Activated CD4-positive, alpha-beta memory T cell treated with anti-CD3 and anti-CD28 coated beads for 36 hours (primary cell): ENCODE data around the gene FHIT. TPM values are rescaled to one million over a fixed set of nuclear protein-coding genes. Genes with fewer than 3 reads are reported as not detected.

Experiments
- CTCF ChIA-PET: fragments of 350-600 bp; sonication (Branson Sonifier 250); formaldehyde crosslinking; loops from one replicate; lab custom pipeline; 2021; ENCODE audit warnings: antibody characterized with exemption, inconsistent platforms; lab: Charles Lee
- POLR2A ChIA-PET: fragments of 350-600 bp; sonication (Branson Sonifier 250); formaldehyde crosslinking; loops from one replicate; lab custom pipeline; 2021; ENCODE audit warnings: antibody characterized with exemption; lab: Charles Lee
- DNase-seq: peaks from one replicate; pipeline ENCODE4 v3.0.0-alpha.2; 2020
- H3K27ac Mint-ChIP-seq: one replicate; pipeline ENCODE4 v1.8.0; 2021; ENCODE audit warnings: mixed read lengths
- H3K27me3 Mint-ChIP-seq: one replicate; pipeline ENCODE4 v1.8.0; 2021; ENCODE audit warnings: mixed read lengths
- H3K36me3 Mint-ChIP-seq: one replicate; pipeline ENCODE4 v1.8.0; 2021; ENCODE audit warnings: mixed read lengths
- H3K4me1 Mint-ChIP-seq: one replicate; pipeline ENCODE4 v1.8.0; 2021; ENCODE audit warnings: low read depth, mixed read lengths
- H3K4me3 Mint-ChIP-seq: one replicate; pipeline ENCODE4 v1.8.0; 2021; ENCODE audit warnings: mild to moderate bottlenecking, mixed read lengths
- H3K9me3 Mint-ChIP-seq: one replicate; pipeline ENCODE4 v1.8.0; 2021; ENCODE audit warnings: mixed read lengths
- intact Hi-C: fragments of 100-400 bp; cut with micrococcal nuclease; formaldehyde crosslinking; loops from one replicate; pipeline ENCODE4 v1.15.1; 2023
- total RNA-seq, 2 experiments: library from RNA; stranded (reverse); gene quantifications; one replicate each; pipeline ENCODE4 v1.2.3, GENCODE V29; 2021

Gene FHIT
- total RNA-seq, 2 experiments from 2014 or later: 7.2 to 8.7 TPM

GRCh38 chr3:60000311-60001105, 1250.7 kb downstream of the FHIT start:
- ChIA-PET POLR2A (interaction anchor here (1.9 kb wide), 1 partner anchor 10 kb away, joined by 5 read pairs; no protein-coding TSS in a partner anchor), CTCF (interaction anchor here (1.0 kb wide), 1 partner anchor 10 kb away, joined by 4 read pairs; no protein-coding TSS in a partner anchor)
- intact Hi-C loops: no loop called here
- Mint-ChIP-seq H3K27ac (no peak overlapping the region), H3K4me3 (no peak overlapping the region), H3K9me3 (no peaks in the 10 kb centered on the region), H3K27me3 (no peaks in the 10 kb centered on the region), H3K4me1 (peaks cover 41% of the 10 kb centered on the region), H3K36me3 (peaks cover 5% of the 10 kb centered on the region)
- DNase-seq: no peak

- POLR2A ChIA-PET: no interaction called here
- peaks cover 1% of the 10 kb centered on the region for H3K36me3 Mint-ChIP-seq
- no peaks in the 10 kb centered on the region for H3K9me3 Mint-ChIP-seq
- H3K4me3 Mint-ChIP-seq: no peak overlapping the region
- intact Hi-C loops: no loop called here
- H3K4me1 Mint-ChIP-seq: peaks cover 46% of the 10 kb centered on the region
- CTCF ChIA-PET: no interaction called here
- no peak overlapping the region for H3K27ac Mint-ChIP-seq
- no peak for DNase-seq
- H3K27me3 Mint-ChIP-seq: no peaks in the 10 kb centered on the region
These were observed 1253.2 kb downstream of the FHIT start for GRCh38 chr3:59998058-59998457.

GRCh38 chr3:59997583-59997982, 1253.7 kb downstream of the FHIT start:
- DNase-seq: no peak
- intact Hi-C loops: no loop called here

GRCh38 chr3:59996056-59996455, 1255.2 kb downstream of the FHIT start:
- intact Hi-C loops: no loop called here
- Mint-ChIP-seq H3K36me3 (no peaks in the 10 kb centered on the region), H3K27me3 (no peaks in the 10 kb centered on the region), H3K27ac (peak overlapping the region; percentile 40), H3K4me3 (no peak overlapping the region), H3K9me3 (no peaks in the 10 kb centered on the region), H3K4me1 (peaks cover 48% of the 10 kb centered on the region)
- CTCF ChIA-PET: no interaction called here
- DNase-seq: no peak
- POLR2A ChIA-PET: no interaction called here

More at GRCh38 chr3:59997583-59997982, 1253.7 kb downstream of the FHIT start:
- H3K9me3 Mint-ChIP-seq: no peaks in the 10 kb centered on the region
- no peak overlapping the region for H3K27ac Mint-ChIP-seq
- CTCF ChIA-PET: no interaction called here
- no peaks in the 10 kb centered on the region for H3K27me3 Mint-ChIP-seq
- no peak overlapping the region for H3K4me3 Mint-ChIP-seq
- POLR2A ChIA-PET: no interaction called here
- H3K4me1 Mint-ChIP-seq: peaks cover 50% of the 10 kb centered on the region
- H3K36me3 Mint-ChIP-seq: peaks cover 1% of the 10 kb centered on the region

- POLR2A ChIA-PET: no interaction called here
- no peaks in the 10 kb centered on the region for H3K9me3 Mint-ChIP-seq
These were observed 1255.7 kb downstream of the FHIT start for GRCh38 chr3:59995563-59995962.

GRCh38 chr3:59994732-59995304, 1256.4 kb downstream of the FHIT start:
- POLR2A ChIA-PET: no interaction called here
- Mint-ChIP-seq H3K4me3 (no peak overlapping the region), H3K36me3 (no peaks in the 10 kb centered on the region), H3K4me1 (peaks cover 43% of the 10 kb centered on the region), H3K27me3 (no peaks in the 10 kb centered on the region), H3K9me3 (no peaks in the 10 kb centered on the region), H3K27ac (peak overlapping the region; percentile 26)
- no peak for DNase-seq
- intact Hi-C loops: loop anchor here (2.0 to 5.0 kb wide), 2 partner anchors 22 to 82 kb away; no protein-coding TSS in a partner anchor
- CTCF ChIA-PET: interaction anchor here (0.6 to 0.7 kb wide), 2 partner anchors 262 to 1395 kb away, joined by 3 read pairs; no protein-coding TSS in a partner anchor

More at GRCh38 chr3:59995563-59995962, 1255.7 kb downstream of the FHIT start:
- CTCF ChIA-PET: no interaction called here
- DNase-seq: no peak
- Mint-ChIP-seq H3K36me3 (no peaks in the 10 kb centered on the region), H3K4me1 (peaks cover 44% of the 10 kb centered on the region), H3K27ac (peak overlapping the region; percentile 40), H3K4me3 (no peak overlapping the region), H3K27me3 (no peaks in the 10 kb centered on the region)
- intact Hi-C loops: loop anchor here (2.0 kb wide), 1 partner anchor 21 kb away; no protein-coding TSS in a partner anchor

GRCh38 chr3:59992578-59992977, 1258.7 kb downstream of the FHIT start:
- DNase-seq: peak; percentile 37
- ChIA-PET CTCF (no interaction called here), POLR2A (no interaction called here)
- Mint-ChIP-seq H3K27ac (no peak overlapping the region), H3K4me3 (no peak overlapping the region), H3K4me1 (peaks cover 57% of the 10 kb centered on the region), H3K36me3 (no peaks in the 10 kb centered on the region), H3K9me3 (no peaks in the 10 kb centered on the region), H3K27me3 (no peaks in the 10 kb centered on the region)
- intact Hi-C loops: loop anchor here (5.0 kb wide), 1 partner anchor 85 kb away; no protein-coding TSS in a partner anchor

GRCh38 chr3:59990915-59991314, 1260.3 kb downstream of the FHIT start:
- DNase-seq: no peak
- Mint-ChIP-seq H3K36me3 (no peaks in the 10 kb centered on the region), H3K4me3 (no peak overlapping the region), H3K27me3 (no peaks in the 10 kb centered on the region), H3K4me1 (peaks cover 53% of the 10 kb centered on the region), H3K27ac (no peak overlapping the region), H3K9me3 (no peaks in the 10 kb centered on the region)
- CTCF ChIA-PET: no interaction called here
- intact Hi-C loops: loop anchor here (5.0 kb wide), 1 partner anchor 86 kb away; no protein-coding TSS in a partner anchor
- POLR2A ChIA-PET: no interaction called here

GRCh38 chr3:59982510-59982909, 1268.7 kb downstream of the FHIT start:
- Mint-ChIP-seq H3K27me3 (no peaks in the 10 kb centered on the region), H3K27ac (no peak overlapping the region), H3K4me3 (no peak overlapping the region), H3K4me1 (peaks cover 54% of the 10 kb centered on the region), H3K36me3 (peaks cover 5% of the 10 kb centered on the region), H3K9me3 (peaks cover 7% of the 10 kb centered on the region)
- CTCF ChIA-PET: interaction anchor here (0.6 kb wide), 1 partner anchor 50 kb away, joined by 3 read pairs; no protein-coding TSS in a partner anchor
- POLR2A ChIA-PET: no interaction called here
- intact Hi-C loops: no loop called here
- no peak for DNase-seq

- CTCF ChIA-PET: no interaction called here
These were observed 1269.9 kb downstream of the FHIT start for GRCh38 chr3:59981377-59981776.

GRCh38 chr3:59980576-59980975, 1270.7 kb downstream of the FHIT start:
- H3K27ac Mint-ChIP-seq: no peak overlapping the region
- intact Hi-C loops: no loop called here
- ChIA-PET POLR2A (no interaction called here), CTCF (interaction anchor here (1.4 kb wide), 1 partner anchor 8 kb away, joined by 4 read pairs; no protein-coding TSS in a partner anchor)
- no peak for DNase-seq
- peaks cover 42% of the 10 kb centered on the region for H3K4me1 Mint-ChIP-seq
- no peak overlapping the region for H3K4me3 Mint-ChIP-seq
- H3K27me3 Mint-ChIP-seq: no peaks in the 10 kb centered on the region
- H3K9me3 Mint-ChIP-seq: peaks cover 7% of the 10 kb centered on the region
- H3K36me3 Mint-ChIP-seq: peaks cover 7% of the 10 kb centered on the region

More at GRCh38 chr3:59981377-59981776, 1269.9 kb downstream of the FHIT start:
- Mint-ChIP-seq H3K9me3 (peaks cover 7% of the 10 kb centered on the region), H3K4me1 (peaks cover 49% of the 10 kb centered on the region), H3K36me3 (peaks cover 7% of the 10 kb centered on the region), H3K27me3 (no peaks in the 10 kb centered on the region), H3K27ac (no peak overlapping the region), H3K4me3 (no peak overlapping the region)
- no peak for DNase-seq
- POLR2A ChIA-PET: no interaction called here
- intact Hi-C loops: no loop called here

- H3K4me3 Mint-ChIP-seq: no peak overlapping the region
- POLR2A ChIA-PET: no interaction called here
- H3K27ac Mint-ChIP-seq: peak overlapping the region; percentile 74
- CTCF ChIA-PET: interaction anchor here (1.4 kb wide), 1 partner anchor 9 kb away, joined by 4 read pairs; no protein-coding TSS in a partner anchor
- H3K9me3 Mint-ChIP-seq: peaks cover 1% of the 10 kb centered on the region
- H3K4me1 Mint-ChIP-seq: peaks cover 39% of the 10 kb centered on the region
- peaks cover 4% of the 10 kb centered on the region for H3K36me3 Mint-ChIP-seq
- DNase-seq: peak; percentile 23
- H3K27me3 Mint-ChIP-seq: no peaks in the 10 kb centered on the region
- intact Hi-C loops: loop anchor here (1.0 kb wide), 1 partner anchor 38 kb away; no protein-coding TSS in a partner anchor
These were observed 1271.7 kb downstream of the FHIT start for GRCh38 chr3:59979542-59979941.
